Ureter (tissue), 1 donor: ENCODE data around the gene SLC1A2. TPM values are rescaled to one million over a fixed set of nuclear protein-coding genes. Genes with fewer than 3 reads are reported as not detected.

Source experiments
- DNase-seq: peaks from one replicate; pipeline ENCODE4 v3.0.0-alpha.2; 2020; ENCODE audit warnings: low spot score
- total RNA-seq: library from RNA; stranded (reverse); gene quantifications from one replicate; pipeline ENCODE4 v1.2.4, GENCODE V29; 2023
- donor health status: DM: yes; HTN: yes; CAD: no.

The SLC1A2 gene
- total RNA-seq, 1 donor from 2014 or later = 2.4 TPM

DNA sequence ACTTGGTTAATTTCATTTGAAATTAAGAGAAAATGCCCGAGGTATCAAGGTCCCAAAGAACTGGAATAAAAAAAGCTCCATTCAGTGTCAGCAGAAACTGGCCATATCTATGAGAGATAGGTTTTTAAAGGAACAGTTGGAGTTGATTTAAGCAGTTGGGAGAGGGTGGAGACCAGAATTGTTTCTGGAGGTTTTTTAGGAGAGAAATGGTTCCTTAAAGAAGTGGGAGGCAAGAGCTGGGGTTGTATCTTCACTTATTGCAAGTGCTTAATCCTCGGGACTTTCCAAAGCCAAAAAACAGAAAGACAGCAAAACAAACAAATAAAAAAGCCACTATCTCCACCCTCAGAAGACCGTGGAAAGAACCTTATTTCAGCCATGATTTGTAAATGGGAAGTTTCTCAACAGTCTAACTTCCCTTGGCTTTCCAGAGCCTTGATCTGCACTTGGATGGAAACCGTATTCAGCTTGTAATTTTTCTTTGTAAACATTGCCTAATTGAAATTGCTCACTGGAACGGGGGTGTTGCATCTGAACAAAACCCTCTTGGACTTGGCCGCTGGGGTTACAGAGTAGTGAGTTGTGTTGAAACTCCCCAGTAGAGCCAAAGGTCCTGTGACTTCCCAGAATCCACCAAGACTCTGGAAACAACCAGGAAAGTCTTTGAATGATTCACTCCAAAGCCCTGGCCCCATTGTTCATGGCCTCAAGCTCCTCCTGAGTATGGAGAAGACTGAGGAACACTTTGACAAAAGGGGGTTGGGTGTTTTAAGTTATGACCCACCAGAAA, 115.6 kb downstream of the SLC1A2 start:
- DNase-seq = peak; percentile 65

DNA sequence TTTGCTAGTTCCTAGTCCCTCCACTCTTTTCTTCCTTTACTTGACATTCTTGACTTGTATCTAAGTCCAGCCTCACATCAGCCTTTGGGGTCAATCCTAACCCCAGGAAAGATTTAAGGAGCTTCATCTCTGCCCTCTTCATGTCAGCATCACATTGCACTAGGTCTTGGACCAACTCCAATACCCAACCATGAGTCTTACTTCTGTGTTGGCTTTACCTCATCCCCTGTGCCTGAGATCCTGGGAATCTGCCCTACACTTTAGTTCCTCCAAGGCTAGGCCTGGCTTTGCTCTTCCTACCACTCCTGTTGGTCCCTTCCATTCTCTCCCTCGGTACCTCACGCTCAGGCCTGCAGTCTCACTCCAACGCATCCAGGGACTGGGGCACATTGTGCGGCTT, 117.0 kb downstream of the SLC1A2 start:
- no peak for DNase-seq

DNA sequence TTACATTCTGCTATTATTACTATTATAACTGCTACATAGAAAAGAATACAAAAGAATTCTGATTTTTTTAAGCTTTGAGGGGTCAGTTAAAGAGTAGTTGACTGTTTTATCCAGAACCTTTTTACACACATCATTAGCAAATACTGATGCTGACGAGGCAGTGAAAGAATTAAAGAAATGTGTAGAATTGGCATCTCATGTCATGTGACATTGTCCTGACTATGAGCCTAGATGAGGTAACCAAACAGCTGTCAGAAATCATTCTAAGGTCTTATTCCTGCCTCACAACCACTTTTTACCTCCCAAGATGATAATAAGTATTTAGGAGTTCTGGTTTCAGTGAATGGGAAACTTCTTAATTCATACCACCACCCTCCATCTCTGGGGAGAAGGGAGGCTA, 121.0 kb downstream of the SLC1A2 start:
- no peak for DNase-seq

DNA sequence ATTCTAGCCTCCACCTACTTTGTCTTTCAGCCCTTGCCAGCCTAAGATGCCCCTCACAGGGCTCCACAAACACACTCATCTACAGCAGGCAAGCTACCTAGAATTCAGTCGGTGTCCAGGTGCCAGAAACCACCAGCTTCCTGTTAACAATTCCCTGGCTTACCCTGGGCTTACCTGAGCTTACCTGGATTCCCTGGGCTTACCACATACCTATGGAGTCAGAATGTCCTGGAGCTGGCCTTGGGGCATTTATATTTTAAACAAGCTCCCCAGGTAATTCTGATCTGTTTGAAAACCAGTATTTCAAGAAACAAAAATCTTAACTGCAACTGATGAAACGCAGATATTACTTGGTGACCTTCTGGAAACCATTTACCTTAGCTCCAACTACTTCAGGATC, 123.6 kb downstream of the SLC1A2 start:
- DNase-seq = no peak

DNA sequence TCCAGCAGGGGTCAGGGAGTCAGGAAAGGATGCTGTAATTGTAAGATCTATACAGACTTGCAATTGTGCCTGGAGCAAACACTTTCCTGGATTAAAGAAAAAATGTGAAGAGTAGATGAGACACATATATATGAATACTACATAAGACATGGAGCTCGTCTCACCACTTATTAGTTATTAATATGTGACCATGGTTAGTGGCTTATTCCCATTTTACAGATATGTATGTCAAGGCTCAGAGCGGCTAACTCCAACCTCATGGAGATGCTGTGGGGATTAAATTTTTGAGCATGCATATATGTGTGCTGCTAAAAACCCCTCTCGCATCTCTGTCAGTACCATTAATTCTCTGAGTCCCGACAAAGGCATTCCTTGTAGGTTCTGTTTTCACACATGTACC, 125.7 kb downstream of the SLC1A2 start:
- DNase-seq = no peak

DNA sequence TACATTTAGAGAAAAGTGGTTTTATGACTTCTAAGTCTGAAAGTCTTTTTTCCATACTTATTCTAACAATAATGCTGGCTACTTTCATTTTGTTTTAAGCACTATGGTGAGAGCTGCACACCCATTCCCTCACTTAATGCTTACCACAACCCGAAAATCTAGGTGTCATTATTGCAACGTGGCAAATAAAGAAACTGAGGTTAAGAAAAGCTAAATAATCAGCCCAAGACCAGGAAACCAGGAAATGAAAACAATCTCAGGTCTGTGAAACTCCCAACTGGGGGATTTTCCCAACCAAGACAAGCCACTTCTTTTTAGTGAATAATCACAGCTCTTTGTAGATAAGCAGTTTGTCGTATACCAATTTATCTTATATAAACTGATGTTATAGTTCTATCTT, 126.3 kb downstream of the SLC1A2 start:
- no peak for DNase-seq

DNA sequence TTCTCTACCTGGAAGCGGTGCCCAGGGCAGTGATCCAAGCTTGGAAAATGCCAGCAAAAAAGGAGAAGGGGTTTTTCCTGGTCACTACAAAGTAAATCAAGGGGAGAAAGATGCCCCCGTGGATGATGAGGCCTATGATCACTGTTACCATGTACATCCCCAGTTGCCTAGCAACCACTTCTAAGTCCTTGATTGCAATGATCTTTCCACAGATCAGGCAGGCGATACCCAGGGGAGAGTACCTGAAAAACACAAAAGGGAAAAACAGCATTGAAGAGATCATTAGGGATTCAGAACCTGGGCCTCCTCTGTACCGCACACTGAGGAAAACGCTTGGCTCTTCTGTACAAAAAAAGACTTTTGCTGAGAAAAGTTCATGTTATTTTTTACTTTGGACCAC, 127.1 kb downstream of the SLC1A2 start:
- DNase-seq = no peak

DNA sequence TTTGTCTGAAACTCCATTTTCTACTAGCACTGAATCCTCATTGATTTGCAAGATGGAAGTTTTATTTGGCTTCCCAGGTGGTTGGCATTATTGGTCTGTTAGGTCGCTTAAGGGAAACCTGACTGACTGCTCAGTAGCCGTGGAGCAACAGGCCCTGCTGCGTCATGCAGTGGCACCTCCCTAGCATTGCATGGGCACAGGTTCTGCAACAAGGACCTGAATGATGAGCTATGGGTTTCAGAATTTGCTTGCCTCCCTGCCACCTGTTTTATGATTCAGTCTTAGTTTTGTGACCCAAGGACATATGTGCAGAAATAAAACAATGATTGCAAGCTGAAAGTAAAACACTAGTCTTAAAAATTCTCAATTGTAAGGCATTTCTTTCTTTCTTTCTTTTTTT, 128.5 kb downstream of the SLC1A2 start:
- no peak for DNase-seq

DNA sequence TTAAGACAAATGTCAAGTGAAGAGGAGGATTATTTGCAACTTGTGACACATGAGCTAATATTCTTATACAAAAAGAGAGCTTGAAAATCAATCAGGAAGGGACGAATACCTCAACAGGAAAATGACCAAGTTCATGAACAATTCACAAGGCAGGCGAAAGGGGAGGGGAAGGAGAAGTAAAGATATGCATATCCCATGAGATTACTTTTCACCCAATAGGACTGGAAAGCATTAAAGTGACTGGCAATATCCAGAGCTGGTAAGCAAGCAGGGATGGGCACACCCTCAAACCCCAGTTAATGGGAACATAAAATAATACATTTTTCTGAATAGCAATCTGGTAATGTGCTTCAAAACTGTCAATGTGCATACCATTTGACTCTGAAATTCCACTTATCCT, 129.5 kb downstream of the SLC1A2 start:
- DNase-seq = no peak

DNA sequence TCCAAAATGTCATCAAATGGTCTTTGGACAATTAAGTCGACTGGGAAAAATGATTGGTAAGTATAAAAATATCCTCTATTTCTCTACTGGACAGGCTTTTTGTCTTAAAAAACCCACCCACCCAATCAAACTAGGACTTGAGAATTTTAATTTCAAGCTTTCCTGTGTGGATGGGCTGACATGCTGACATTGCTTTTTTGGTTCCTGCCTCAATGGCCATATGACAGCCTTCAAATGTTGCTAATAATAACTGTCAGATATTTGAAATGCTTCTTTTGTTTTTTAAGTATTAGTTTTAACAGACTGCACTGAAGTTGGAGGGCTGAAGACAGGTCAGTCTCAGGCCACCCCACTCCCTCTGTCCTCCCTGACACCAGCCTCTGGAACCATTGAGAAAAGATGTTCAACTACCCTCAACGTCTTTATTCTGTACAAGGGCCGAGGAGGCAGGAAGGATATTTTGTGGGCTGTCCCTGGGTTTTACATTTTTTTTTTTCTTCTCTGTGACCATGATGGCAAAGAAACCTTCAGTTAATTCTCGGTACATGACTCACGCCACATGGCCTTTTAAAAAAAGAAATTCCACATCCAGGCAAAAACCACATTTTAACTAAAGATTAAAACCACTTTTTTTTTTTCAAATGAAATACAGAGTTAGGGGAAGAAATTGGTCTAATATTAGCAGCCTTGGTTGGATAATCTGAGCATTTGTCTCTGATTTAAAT, 130.4 kb downstream of the SLC1A2 start:
- DNase-seq = no peak

DNA sequence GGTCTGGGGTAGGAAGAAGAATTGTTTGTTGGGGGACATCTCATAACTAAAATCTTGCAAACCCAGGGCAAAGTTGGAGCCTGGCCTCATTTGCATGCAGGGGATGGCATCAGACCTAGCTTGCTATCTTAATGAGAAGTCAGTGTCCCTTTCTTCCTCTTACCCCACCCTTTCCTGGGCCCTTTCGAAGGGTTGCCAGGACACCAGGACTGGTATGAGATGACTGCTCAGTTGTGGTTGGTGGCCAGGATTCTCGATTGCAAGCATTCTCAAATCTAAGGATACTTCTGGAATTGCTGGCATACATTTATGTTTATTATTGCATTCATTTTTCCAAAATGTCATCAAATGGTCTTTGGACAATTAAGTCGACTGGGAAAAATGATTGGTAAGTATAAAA, 131.0 kb downstream of the SLC1A2 start:
- no peak for DNase-seq

DNA sequence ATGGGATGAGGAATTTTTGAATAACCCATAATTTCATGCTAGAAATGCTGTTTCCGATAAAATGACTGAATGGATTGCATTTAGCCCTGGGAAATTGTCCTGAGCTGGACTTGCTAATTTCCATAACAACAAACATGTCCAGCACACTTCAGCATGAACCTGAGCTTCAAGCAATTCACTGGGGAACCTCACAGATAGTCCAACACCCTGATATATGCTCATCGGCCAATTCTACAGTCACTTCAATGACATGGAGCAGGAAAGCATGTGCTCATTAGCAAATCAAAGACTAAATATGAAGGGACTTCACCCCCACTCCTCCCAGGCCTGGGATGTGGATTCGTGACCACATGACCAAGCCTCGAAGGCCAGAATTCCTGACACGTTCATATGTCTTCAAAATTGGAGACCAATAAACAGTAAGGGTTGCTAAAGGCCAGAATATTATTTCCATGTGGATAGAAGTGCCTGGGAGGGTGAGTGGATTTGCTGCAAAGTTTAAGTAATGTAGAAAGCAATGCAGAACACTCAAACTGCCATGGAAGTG, 131.9 kb downstream of the SLC1A2 start:
- DNase-seq = no peak

DNA sequence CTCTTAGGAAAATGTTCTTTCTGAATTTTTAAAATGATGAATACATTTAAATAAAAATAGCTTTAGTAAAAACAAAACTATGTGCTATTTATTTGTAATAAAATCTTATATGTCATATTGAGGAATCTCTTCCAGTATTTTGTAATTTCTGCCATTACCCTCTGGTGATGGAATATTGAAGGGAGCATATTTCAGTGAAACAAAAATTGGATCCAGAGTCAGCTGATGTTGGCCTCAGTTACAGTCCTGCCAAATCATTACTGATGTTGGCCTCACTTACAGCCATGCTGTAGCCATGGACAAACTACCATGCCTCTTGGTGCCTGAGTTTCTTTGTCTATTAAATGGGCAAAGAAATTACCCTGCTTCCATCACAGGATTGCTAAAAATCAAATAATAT, 133.2 kb downstream of the SLC1A2 start:
- no peak for DNase-seq

DNA sequence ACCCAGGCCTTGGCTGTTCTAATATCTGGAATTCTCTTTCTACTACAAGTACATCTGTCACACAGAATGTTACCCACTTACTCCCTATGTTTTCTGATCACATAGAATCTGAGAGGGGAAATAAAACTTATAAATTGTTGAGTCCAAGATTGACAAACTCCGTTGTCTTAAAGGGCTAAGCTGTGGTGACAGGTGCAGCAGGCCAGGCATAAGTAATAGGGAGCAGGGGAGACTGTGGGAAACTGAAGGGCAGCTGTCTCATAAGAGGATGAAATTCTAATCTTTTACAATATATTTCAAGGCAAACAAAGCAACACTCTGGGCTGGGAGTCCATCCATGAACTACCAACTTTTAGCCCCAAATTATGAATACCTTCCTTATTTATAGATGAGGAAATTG, 133.9 kb downstream of the SLC1A2 start:
- no peak for DNase-seq

DNA sequence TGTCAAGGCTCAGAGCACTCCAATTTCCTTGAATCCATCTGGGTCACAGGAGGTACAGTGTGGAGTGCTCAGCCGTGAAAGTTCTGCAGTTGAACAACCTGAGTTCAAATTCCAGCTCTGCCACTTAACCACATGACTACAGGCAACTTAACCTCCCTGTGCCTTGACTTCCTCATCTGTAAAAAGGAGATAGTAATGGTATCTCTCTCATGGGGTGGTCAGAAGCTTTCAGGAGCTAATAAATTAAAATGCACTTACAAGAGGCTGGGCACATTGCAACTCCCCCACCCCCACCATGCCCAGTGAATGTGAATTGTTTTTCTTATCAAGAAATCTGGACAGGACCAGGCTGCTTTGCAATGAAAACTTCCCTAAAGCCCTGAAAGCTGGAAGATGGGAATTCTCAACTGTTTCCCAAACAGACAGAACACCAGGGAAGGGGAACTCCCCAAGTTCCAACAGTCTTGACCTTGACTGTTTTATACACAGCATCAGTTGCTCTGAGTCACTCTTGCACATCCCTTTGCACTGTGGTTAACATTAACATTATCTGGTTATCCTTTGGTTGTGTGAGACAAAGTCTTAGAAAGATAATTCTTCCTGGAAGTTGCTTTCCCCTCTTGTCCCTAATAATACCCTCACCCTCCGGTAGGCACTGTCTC, 137.0 kb downstream of the SLC1A2 start:
- no peak for DNase-seq

DNA sequence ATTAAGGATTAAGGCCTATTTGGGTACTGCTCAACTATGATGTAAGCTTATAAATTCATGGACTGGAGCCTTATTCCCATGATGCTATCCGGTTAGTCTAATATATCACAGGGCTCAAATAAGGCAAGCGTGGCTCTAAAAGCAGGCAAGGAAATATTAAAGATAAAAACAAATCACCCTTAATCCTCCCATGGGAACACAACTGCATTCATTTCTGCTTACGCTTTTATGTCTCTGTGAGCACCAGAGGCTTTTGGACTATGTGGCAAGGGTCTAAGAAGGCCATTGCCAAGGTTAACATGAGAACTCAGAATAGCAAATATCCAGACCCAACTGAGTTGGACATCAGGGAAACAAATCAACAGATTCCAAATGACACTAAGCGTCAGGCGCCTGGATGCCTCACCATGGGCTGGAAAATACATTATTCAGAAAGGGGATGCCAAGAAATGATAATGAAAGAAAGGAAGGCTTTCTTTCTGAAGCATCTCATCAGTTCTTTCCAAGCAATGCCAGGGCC, 138.1 kb downstream of the SLC1A2 start:
- no peak for DNase-seq

DNA sequence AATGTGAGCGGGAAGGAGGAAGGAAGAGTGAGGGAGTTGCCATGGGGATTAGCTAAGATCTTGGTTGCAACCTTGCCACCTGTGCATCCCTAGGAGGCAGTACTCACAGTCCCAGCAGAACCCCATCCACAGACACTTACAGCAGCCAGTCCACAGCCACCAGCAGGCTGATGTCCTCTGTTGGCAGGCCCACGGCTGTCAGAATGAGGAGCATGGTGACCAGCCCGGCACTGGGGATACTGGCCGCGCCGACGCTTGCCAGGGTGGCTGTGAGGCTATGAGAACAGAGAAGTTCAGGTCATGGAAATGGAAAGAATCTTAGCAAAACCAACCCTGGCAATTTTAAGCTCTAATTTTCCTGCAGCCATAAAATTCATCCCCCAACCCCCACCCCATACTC, 138.6 kb downstream of the SLC1A2 start:
- no peak for DNase-seq

DNA sequence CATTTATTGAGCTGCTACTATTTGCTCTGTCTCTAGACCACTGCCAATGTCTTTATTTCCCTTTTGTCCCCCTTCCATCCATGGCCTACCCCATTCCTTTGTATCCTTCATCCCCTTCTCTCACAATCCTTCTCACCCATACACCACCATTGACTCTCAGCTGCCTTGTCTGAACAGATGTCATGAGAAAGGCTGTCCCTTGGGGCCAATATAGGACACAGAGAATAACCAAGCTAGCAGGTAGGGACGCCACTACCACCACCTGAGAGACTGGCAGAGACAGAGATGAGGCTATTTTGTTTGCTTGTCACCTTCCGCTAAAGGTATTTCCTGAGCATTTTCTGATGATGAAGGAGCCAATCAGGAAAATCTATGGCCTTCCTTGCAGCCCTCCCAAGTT, 141.5 kb downstream of the SLC1A2 start:
- DNase-seq = no peak

DNA sequence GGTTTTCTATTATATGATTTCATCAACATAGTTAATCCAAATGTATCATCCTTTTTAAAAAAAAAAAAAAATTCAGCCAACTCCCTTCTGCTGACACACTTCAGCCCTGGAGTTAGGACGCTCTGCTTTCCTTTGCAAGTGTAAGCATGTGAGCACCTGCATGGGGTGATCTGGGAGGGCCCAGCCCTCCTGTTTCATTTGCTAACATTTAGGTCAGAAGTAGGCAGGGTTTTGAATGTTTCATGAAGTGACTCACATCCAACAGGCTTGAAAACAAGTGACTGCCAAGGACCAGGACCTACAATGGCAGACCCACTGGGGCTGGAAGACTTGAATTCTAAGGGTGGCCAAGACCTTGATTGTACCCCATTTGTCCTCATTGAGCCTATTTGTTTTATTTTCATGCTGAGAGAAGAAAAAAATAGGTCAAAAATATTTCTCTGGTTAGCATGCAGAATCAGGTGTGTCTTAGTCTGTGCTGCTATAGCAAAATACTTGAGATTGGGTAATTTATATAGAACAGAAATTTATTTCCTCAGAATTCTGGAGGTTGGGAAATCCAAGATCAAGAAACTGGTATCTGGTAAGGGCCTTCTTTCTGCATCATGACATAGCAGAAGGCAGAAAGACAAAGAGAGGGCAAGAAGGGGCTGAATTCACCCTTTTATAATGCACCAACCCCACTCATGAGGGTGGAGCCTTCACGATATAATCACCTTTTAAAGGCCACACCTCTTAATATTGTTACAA, 142.8 kb downstream of the SLC1A2 start:
- peak; percentile 64 for DNase-seq

DNA sequence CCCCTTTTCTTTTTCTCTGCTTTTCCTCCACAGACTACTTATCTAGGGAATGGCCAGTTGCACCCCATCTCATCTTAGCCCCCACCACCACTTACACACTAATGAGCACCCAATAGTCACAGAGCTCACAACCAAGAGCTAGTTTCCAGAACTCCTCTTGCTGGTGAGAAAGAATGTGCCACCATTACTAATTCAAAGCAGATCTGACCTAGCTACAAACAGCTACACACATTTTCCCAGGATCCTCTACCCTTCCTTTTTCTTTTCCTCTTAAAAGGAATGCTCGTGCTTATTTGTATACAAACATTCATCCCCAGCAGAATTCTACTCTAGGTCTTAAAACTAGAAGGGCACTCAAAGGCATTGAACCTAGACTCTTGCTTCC, 143.6 kb downstream of the SLC1A2 start:
- no peak for DNase-seq

DNA sequence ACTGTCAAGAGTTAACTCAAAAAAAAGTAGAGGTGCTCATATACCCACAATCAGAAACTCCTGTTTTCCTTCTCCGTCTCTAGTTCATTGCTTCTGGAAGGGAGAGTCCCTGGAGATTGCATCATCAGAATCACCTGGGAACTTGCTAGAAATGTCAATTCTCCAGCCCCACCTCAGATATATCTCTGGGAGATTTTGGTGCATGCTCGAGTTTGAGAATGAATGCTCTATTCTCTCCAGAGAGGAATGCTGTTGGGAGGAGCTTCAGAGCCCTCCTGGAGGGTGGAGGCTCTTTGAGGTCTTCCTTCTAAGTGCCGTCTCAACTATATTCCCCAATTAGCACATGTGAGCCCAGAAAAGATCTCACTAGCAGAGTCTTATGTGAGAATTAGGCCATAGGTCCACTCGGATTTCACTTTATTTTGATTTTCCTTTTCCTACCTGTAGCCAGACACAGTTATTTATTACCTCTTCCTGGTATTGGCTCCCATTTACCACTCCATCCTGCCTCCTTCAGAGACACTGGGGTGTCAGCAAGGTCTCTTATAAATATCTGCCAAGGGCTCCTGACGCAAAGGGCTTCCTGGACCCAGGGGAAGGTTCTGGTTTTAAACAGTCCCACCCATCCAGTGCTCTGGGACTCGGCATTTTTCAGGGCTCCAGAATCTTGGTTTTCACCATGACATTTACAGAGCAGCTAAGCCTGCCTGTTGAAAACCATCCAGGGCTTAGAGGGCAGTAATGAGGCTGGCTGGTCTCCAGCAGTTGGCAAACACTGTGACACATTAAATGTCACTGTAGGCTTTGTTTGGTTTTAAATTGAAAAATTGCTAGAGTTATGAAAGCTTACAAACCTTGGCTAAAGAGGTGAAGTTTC, 144.2 kb downstream of the SLC1A2 start:
- peak; percentile 85 for DNase-seq
